Heart left ventricle (tissue), 16 donors: ENCODE measurements around the gene TTC34. TPM values are rescaled to one million over a fixed set of nuclear protein-coding genes. Genes with fewer than 3 reads are reported as not detected.
A peak's percentile ranks its signal among the peaks of the same experiment; 100 is the strongest.

ENCODE experiments used
- ATAC-seq, 4 donors: fragments of 200-7000 bp; cut with Tn5 transposase; one replicate each; pipeline ENCODE4 v1.9.1; 2020 to 2022; ENCODE audit warnings: moderate library complexity in 4 of 4, mild to moderate bottlenecking in 3 of 4, moderate number of reproducible peaks in 1 of 4
- DNase-seq, 5 donors: peaks; one replicate each; pipeline ENCODE4 v3.0.0-alpha.2; 2020
- H3K27ac ChIP-seq, 12 donors: fragments of 200-600 bp; sonication (generic) in 4 of 12; one replicate each; pipeline versions ENCODE4 v1.5.0 to v1.8.0; 2016 to 2022; ENCODE audit warnings: mild to moderate bottlenecking in 2 of 12
- H3K27me3 ChIP-seq, 9 donors: fragments of 200-600 bp; sonication (generic) in 2 of 9; one replicate each; pipeline versions ENCODE4 v1.5.1 to v1.8.0; 2016 to 2022; ENCODE audit warnings: mild to moderate bottlenecking in 3 of 9
- H3K36me3 ChIP-seq, 9 donors: fragments of 200-600 bp; sonication (generic) in 2 of 9; one replicate each; pipeline versions ENCODE4 v1.5.0 to v1.8.0; 2018 to 2022; ENCODE audit warnings: mild to moderate bottlenecking in 2 of 9
- H3K4me1 ChIP-seq, 12 donors: fragments of 200-600 bp; sonication (generic) in 4 of 12; one replicate each; pipeline versions ENCODE4 v1.5.0 to v1.8.0; 2016 to 2022; ENCODE audit warnings: mild to moderate bottlenecking in 3 of 12
- H3K4me3 ChIP-seq, 12 donors: fragments of 200-600 bp; sonication (generic) in 4 of 12; one replicate each; pipeline versions ENCODE4 v1.5.0 to v1.8.0; 2017 to 2022; ENCODE audit warnings: mild to moderate bottlenecking in 9 of 12, moderate library complexity in 4 of 12
- H3K9me3 ChIP-seq, 12 donors: fragments of 200-600 bp; sonication (generic) in 4 of 12; one replicate each; pipeline versions ENCODE4 v1.5.0 to v1.8.0; 2016 to 2022; ENCODE audit warnings: mild to moderate bottlenecking in 1 of 12
- POLR2A ChIP-seq, 2 donors: fragments of 450-650 bp; IDR thresholded peaks; one replicate each; pipeline ENCODE4 v1.6.1; 2017; ENCODE audit warnings: antibody characterized with exemption in 2 of 2, mild to moderate bottlenecking in 2 of 2, moderate library complexity in 2 of 2
- WGBS, 4 donors: extraction: QIAGEN DNeasy Blood & Tissue Kit in 2 of 4; methylation state at CpG; one replicate each; pipeline versions ENCODE4 v1.1.5 to v1.1.7; 2013 to 2018; 5-methylcytosine and 5-hydroxymethylcytosine counted together
- intact Hi-C, 10 donors: fragments of 100-400 bp; cut with DNase I; formaldehyde crosslinking; loops; one replicate each; pipeline versions ENCODE4 v1.11.1 to v1.14.2; 2022
- polyA plus RNA-seq, 2 donors: library from polyadenylated mRNA; stranded (reverse); fragments of 200-250 nt; gene quantifications; one replicate each; pipeline ENCODE4 v1.2.3, GENCODE V29; 2013
- total RNA-seq, 9 donors: library from RNA; depleted of rRNA in 2 of 9; stranded (reverse); fragments of >200 nt in 2 of 9; fragmentation: NEBNext Ultra II Directional in 3 of 9; extraction: Animal tissue kit (Norgen Biotek cat#: 25700) in 3 of 9; gene quantifications; one replicate each; pipeline versions ENCODE4 v1.1.0 to v1.2.4, GENCODE V29; 2016 to 2023
- TF ChIP-seq, protein P1 (sequence below), 12 donors: fragments of 200-600 bp; sonication (generic) in 4 of 12; IDR thresholded peaks; one replicate each; pipeline versions ENCODE4 v1.5.0 to v1.8.0; 2018 to 2022; ENCODE audit warnings: antibody characterized with exemption in 12 of 12, mild to moderate bottlenecking in 5 of 12
- donor health status: ischemic (EF 13 %, LVEDD 7.1; RV severe dilation, severe dysfunction).
- donor health status: healthy with polysubstance abuse.
- donor health status: DM: no; HTN: yes; CAD: no.
- donor health status: DM: no; HTN: no; CAD: no.
- donor health status: ischemic (EF 25% LVEDD 6.9; RV normal size, moderate dysfunction).
- donor health status: ischemic (EF 25% LVEDD 5.7; RV mildly dilated, moderate dysfunction).
- donor health status: healthy.
- donor health status: DM: yes; HTN: yes; CAD: no.
- donor health status: ischemic (EF 35%, LVEDD 5.7; RV mildly dilated, moderate dysfunction).
- donor health status: nonischemic (EF 11% LVEDD 7.7; RV severe dilation, severe dysfunction).
- donor health status: DM: yes; HTN: yes; CAD: no.
- donor health status: PGD.
- donor health status: ischemic (EF 29% LVEDD 5.4; RV normal size, mild dysfunction).
- donor health status: nonischemic (EF 23%, LVEDD 6.1; RV moderate dilation, normal function).

Gene TTC34
- total and polyA plus RNA-seq, 11 donors: 0.06 to 0.67 (median 0.42) TPM; not detected in 1

DNA sequence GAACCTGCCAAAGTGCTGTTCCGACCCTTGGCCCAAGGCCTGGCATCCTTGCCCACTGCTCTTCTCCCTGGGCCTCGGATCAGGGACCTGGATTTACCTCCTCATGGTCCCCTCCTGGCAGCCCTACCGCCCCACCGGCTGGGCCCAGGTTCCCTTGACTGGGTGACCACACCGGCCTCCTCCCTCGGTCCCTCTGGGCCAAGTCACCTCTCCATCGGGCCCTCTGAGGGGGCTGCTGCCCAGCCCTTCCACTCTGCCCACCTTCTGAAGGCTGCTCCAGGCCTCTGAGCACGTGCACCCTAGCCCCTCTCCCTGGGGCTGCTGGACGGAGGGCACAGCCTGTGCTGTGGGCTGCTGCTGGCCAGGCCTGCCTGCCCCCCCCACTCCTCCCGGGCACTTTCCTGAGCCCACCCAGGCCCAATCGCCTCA, 159.3 kb downstream of the TTC34 start:
- H3K36me3 ChIP-seq: no peaks in the 10 kb centered on the region
- H3K4me1 ChIP-seq: peaks cover 0 to 31% (median 14%) of the 10 kb centered on the region in 12 donors
- peak overlapping the region; percentile 68 to 99 (median 85) for H3K4me3 ChIP-seq
- ATAC-seq (peak in 1 of 4 donors; percentile 3), DNase-seq (peak in 1 of 5 donors; percentile 71)
- H3K9me3 ChIP-seq: peaks cover 0 to 15% (median 8%) of the 10 kb centered on the region in 12 donors
- H3K27ac ChIP-seq: peak overlapping the region in 9 of 12 donors; percentile 84 to 94 (median 90)
- no peaks in the 10 kb centered on the region for H3K27me3 ChIP-seq
- TF ChIP-seq POLR2A (IDR thresholded peaks at IDR 0.05): no peak
- TF ChIP-seq, protein P1, sequence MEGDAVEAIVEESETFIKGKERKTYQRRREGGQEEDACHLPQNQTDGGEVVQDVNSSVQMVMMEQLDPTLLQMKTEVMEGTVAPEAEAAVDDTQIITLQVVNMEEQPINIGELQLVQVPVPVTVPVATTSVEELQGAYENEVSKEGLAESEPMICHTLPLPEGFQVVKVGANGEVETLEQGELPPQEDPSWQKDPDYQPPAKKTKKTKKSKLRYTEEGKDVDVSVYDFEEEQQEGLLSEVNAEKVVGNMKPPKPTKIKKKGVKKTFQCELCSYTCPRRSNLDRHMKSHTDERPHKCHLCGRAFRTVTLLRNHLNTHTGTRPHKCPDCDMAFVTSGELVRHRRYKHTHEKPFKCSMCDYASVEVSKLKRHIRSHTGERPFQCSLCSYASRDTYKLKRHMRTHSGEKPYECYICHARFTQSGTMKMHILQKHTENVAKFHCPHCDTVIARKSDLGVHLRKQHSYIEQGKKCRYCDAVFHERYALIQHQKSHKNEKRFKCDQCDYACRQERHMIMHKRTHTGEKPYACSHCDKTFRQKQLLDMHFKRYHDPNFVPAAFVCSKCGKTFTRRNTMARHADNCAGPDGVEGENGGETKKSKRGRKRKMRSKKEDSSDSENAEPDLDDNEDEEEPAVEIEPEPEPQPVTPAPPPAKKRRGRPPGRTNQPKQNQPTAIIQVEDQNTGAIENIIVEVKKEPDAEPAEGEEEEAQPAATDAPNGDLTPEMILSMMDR (IDR thresholded peaks at IDR 0.05): no peak
- intact Hi-C loops: loop anchor here in 8 of 10 donors (2.0 to 10.0 kb wide), 7 partner anchors 55 to 229 kb away; partner anchors contain the start of genes PEX10 (in 5 of the 8) and PRXL2B (in 5 of the 8)
- WGBS, 4 donors: 34 to 51% (median 38%) methylated on average over 8 to 11 of the region's 11 CpGs

DNA sequence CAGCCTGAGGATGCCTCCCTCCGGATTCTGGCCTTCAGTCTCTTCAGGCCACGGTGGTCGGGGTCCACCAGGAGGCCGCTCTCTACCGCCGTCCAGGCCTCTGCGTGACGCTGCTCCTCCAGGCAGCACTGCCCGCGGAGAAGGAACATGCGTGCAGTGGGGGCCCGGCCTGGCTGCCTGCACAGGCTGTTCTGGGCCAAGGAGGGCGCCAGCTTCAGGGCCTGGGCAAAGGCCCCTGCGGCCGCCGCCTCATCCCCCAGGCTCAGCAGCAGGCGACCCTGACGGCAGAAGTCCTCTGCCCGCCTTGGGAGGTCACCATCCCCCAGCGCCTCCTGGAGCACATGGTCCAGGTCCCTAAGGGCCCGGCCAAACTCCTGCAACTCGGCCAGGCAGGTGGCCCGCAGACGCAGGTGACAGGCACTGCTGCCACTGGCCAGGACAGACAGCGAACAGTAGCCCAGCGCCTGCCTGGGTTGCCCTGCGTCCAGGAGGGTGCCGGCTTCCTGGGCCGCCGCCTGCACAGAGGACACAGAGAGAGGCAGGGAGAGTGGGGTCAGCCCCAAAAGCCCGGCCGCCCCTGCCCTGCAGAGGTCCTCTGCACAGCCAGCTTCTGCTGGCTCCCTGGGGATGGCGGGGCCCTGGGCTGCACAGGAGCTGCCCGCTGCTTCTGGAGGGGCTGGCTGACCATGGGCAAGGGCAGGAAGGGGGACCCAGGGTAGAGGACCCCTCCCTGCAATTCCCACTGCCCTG, 159.9 kb downstream of the TTC34 start:
- intact Hi-C loops: loop anchor here in 8 of 10 donors (2.0 to 10.0 kb wide), 7 partner anchors 54 to 229 kb away; partner anchors contain the start of genes PEX10 (in 5 of the 8) and PRXL2B (in 5 of the 8)
- ATAC-seq (no peak), DNase-seq (peak in 1 of 5 donors; percentile 59)
- peaks cover 0 to 31% (median 14%) of the 10 kb centered on the region in 12 donors for H3K4me1 ChIP-seq
- 93 to 96% (median 94%) methylated on average over 7 to 34 of the region's 34 CpGs for WGBS, 4 donors
- no peaks in the 10 kb centered on the region for H3K36me3 ChIP-seq
- H3K9me3 ChIP-seq: peaks cover 0 to 15% (median 7%) of the 10 kb centered on the region in 12 donors
- TF ChIP-seq POLR2A (IDR thresholded peaks at IDR 0.05): no peak
- TF ChIP-seq, protein P1 (IDR thresholded peaks at IDR 0.05): no peak
- H3K4me3 ChIP-seq: peak overlapping the region in 10 of 12 donors; percentile 68 to 99 (median 87)
- no peaks in the 10 kb centered on the region for H3K27me3 ChIP-seq
- H3K27ac ChIP-seq: peak overlapping the region in 3 of 12 donors; percentile 84 to 94 (median 88)

DNA sequence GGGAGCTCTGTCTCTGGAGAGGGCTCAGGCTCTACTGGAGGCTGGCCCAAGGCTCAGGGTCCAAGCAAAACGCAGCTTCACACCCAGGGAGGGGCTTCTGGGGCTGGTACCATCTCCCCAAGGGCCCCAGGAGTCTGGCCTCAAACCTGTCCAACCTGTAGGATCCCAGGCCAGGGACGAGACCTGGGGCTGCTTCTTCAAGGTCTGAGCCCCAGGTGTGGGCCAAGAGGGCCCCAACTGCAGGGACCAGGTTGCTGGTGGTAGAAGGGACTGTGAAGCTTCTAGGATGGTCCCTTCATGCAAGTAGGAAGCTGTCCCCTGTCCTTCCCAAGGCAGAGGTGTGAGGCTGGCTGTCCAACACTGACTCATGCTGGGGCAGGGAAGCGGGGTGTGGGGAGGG, 160.9 kb downstream of the TTC34 start:
- no peak for TF ChIP-seq POLR2A (IDR thresholded peaks at IDR 0.05)
- TF ChIP-seq, protein P1 (IDR thresholded peaks at IDR 0.05): no peak
- DNase-seq: peak in 1 of 5 donors; percentile 51
- Histone ChIP-seq H3K4me3 (no peak overlapping the region), H3K9me3 (peaks cover 0 to 11% (median 7%) of the 10 kb centered on the region in 12 donors), H3K36me3 (no peaks in the 10 kb centered on the region), H3K27ac (no peak overlapping the region), H3K27me3 (peaks cover 0 to 4% (median 0%) of the 10 kb centered on the region in 9 donors), H3K4me1 (peaks cover 0 to 31% (median 14%) of the 10 kb centered on the region in 12 donors)
- ATAC-seq: no peak
- 92 to 100% (median 93%) methylated on average over 1 to 3 of the region's 3 CpGs for WGBS, 4 donors
- intact Hi-C loops: loop anchor here in 7 of 10 donors (5.0 to 10.0 kb wide), 5 partner anchors 53 to 226 kb away; partner anchors contain the start of genes PEX10 (in 4 of the 7) and PRXL2B (in 4 of the 7)
